Stimulated activated CD8-positive, alpha-beta memory T cell treated with anti-CD3 and anti-CD28 coated beads, Interleukin-2, amount 100 ng/mL, for 48 hours (primary cell): Measurements from ENCODE around the gene PNMA8A.

Source experiments
- DNase-seq, 2 donors: peaks; one replicate each; pipeline ENCODE4 v3.0.0-alpha.2; 2020; ENCODE audit warnings: low read depth in 2 of 2

PNMA8A gene

GRCh38 chr19:46492841-46493235 is 21.5 kb upstream of the PNMA8A start:
- DNase-seq: no peak

- no peak for DNase-seq
These were observed 20.8 kb upstream of the PNMA8A start for GRCh38 chr19:46491975-46492682.

GRCh38 chr19:46490774-46491173 is 19.4 kb upstream of the PNMA8A start:
- no peak for DNase-seq

GRCh38 chr19:46489445-46490272 is 18.3 kb upstream of the PNMA8A start:
- DNase-seq: no peak

GRCh38 chr19:46488551-46488950 is 17.2 kb upstream of the PNMA8A start:
- DNase-seq: no peak

GRCh38 chr19:46487802-46488445 is 16.6 kb upstream of the PNMA8A start:
- peak; percentile 66 to 77 for DNase-seq

GRCh38 chr19:46487178-46487801 is 15.9 kb upstream of the PNMA8A start:
- no peak for DNase-seq

GRCh38 chr19:46486358-46486757 is 15.0 kb upstream of the PNMA8A start:
- DNase-seq: no peak

- DNase-seq: no peak
These were observed 13.3 kb upstream of the PNMA8A start for GRCh38 chr19:46484656-46485055.

- no peak for DNase-seq
These were observed 11.3 kb upstream of the PNMA8A start for GRCh38 chr19:46482631-46483030.

- no peak for DNase-seq
These were observed 10.6 kb upstream of the PNMA8A start for GRCh38 chr19:46481947-46482346.

GRCh38 chr19:46481223-46481848 is 10.0 kb upstream of the PNMA8A start:
- no peak for DNase-seq

- no peak for DNase-seq
These were observed 9.1 kb upstream of the PNMA8A start for GRCh38 chr19:46480415-46480814.

- DNase-seq: no peak
These were observed 7.1 kb upstream of the PNMA8A start for GRCh38 chr19:46478356-46478986.

- DNase-seq: no peak
These were observed 4.6 kb upstream of the PNMA8A start for GRCh38 chr19:46475986-46476385.

- no peak for DNase-seq
These were observed 2.8 kb upstream of the PNMA8A start for GRCh38 chr19:46474211-46474610.

- DNase-seq: no peak
These were observed 1.2 kb upstream of the PNMA8A start for GRCh38 chr19:46472592-46472991.

- no peak for DNase-seq
These were observed 614 bp upstream of the PNMA8A start for GRCh38 chr19:46471811-46472543.

GRCh38 chr19:46470376-46470775 is 987 bp downstream of the PNMA8A start:
- DNase-seq: no peak

- no peak for DNase-seq
These were observed 1.7 kb downstream of the PNMA8A start for GRCh38 chr19:46469541-46470185.
